ENCODE results near the gene SEPTIN1. TPM values are rescaled to one million over a fixed set of nuclear protein-coding genes. Genes with fewer than 3 reads are reported as not detected.

Gene SEPTIN1
- total and polyA plus RNA-seq, 2 of the 13 experiments (the other 11 are each of a cell fraction or from before 2014, with no cell fraction given): 0.18 to 0.67 TPM

GRCh38 chr16:30409125-30410060, 27.0 kb upstream of the SEPTIN1 start (continued):
- TF ChIP-seq MIER3 (CRISPR knock-in tag; IDR thresholded peaks at IDR 0.05; ENCODE audit: borderline replicate concordance) (0 out of 2 replicates have a peak, but pooled peaks have one; percentile 53), SAFB2 (CRISPR knock-in tag; IDR thresholded peaks at IDR 0.05; ENCODE audit: borderline replicate concordance, low read depth) (no peak; the same call in 1 of the 2 replicates), SP5 (CRISPR knock-in tag; IDR thresholded peaks at IDR 0.05; ENCODE audit: borderline replicate concordance, low read depth) (0 out of 2 replicates have a peak, but pooled peaks have one; percentile 23), JDP2 (CRISPR knock-in tag; IDR thresholded peaks at IDR 0.05; ENCODE audit: borderline replicate concordance) (no peak), ZIK1 (CRISPR knock-in tag; IDR thresholded peaks at IDR 0.05; ENCODE audit: borderline replicate concordance, low read depth) (no peak), ZNF207 (IDR thresholded peaks at IDR 0.05; ENCODE audit: borderline replicate concordance) (no peak), ZNF20 (CRISPR knock-in tag; IDR thresholded peaks at IDR 0.05) (no peak), AGO1 (IDR thresholded peaks at IDR 0.05; ENCODE audit: low read depth, low read length, poor library complexity, severe bottlenecking) (no peak), ZMYM2 (CRISPR knock-in tag; IDR thresholded peaks at IDR 0.05) (no peak), ZNF652 (CRISPR knock-in tag; IDR thresholded peaks at IDR 0.05; ENCODE audit: borderline replicate concordance, low read depth) (peak; percentile 60; the same call in 1 of the 2 replicates), FUBP1 (CRISPR knock-in tag; IDR thresholded peaks at IDR 0.05; ENCODE audit: borderline replicate concordance) (no peak), SP2 (CRISPR knock-in tag; IDR thresholded peaks at IDR 0.05) (no peak), SCMH1 (CRISPR knock-in tag; IDR thresholded peaks at IDR 0.05; ENCODE audit: borderline replicate concordance) (no peak), REL (CRISPR knock-in tag; conservative IDR thresholded peaks at IDR 0.05) (no peak), KLF16 (CRISPR knock-in tag; IDR thresholded peaks at IDR 0.05) (peak in 1 of 2 experiments; percentile 64; a peak in 2 of 4 replicates), ZNF460 (CRISPR knock-in tag; IDR thresholded peaks at IDR 0.05; ENCODE audit: borderline replicate concordance) (no peak), ZBTB38 (CRISPR knock-in tag; IDR thresholded peaks at IDR 0.05) (peak; percentile 50; the same call in 1 of the 2 replicates), JUN (CRISPR knock-in tag; IDR thresholded peaks at IDR 0.05) (no peak), TOE1 (CRISPR knock-in tag; IDR thresholded peaks at IDR 0.05) (peak; percentile 53; the same call in 1 of the 2 replicates), ATAD3A (CRISPR knock-in tag; IDR thresholded peaks at IDR 0.05) (no peak), ZNF10 (CRISPR knock-in tag; IDR thresholded peaks at IDR 0.05; ENCODE audit: borderline replicate concordance, low read depth) (no peak), AHR (CRISPR knock-in tag; IDR thresholded peaks at IDR 0.05) (0 out of 2 replicates have a peak, but pooled peaks have one; percentile 56), GATAD2A (CRISPR knock-in tag; IDR thresholded peaks at IDR 0.05) (peak; percentile 66), MYC (CRISPR knock-in tag; IDR thresholded peaks at IDR 0.05; ENCODE audit: borderline replicate concordance) (no peak), RNF219 (CRISPR knock-in tag; IDR thresholded peaks at IDR 0.05) (no peak), ZNF775 (CRISPR knock-in tag; IDR thresholded peaks at IDR 0.05; ENCODE audit: borderline replicate concordance) (no peak)
